GM12864 (cell line): ENCODE data around the gene SMURF1.

ENCODE experiments used
- DNase-seq: peaks from one replicate; pipeline ENCODE4 v3.0.0-alpha.2; 2011; ENCODE audit warnings: low read depth
- H3K4me3 ChIP-seq: 2 replicates; pipeline ENCODE4 v1.5.1; 2011; ENCODE audit warnings: mild to moderate bottlenecking, low read depth, low read length, control low read depth
- TF ChIP-seq, protein P1 (sequence below): IDR thresholded peaks from 2 replicates; pipeline ENCODE4 v1.5.1; 2011; ENCODE audit warnings: low read depth, mild to moderate bottlenecking, moderate library complexity, low read length, control low read depth, inconsistent platforms; ENCODE audit errors: missing control alignments

The SMURF1 gene

DNA sequence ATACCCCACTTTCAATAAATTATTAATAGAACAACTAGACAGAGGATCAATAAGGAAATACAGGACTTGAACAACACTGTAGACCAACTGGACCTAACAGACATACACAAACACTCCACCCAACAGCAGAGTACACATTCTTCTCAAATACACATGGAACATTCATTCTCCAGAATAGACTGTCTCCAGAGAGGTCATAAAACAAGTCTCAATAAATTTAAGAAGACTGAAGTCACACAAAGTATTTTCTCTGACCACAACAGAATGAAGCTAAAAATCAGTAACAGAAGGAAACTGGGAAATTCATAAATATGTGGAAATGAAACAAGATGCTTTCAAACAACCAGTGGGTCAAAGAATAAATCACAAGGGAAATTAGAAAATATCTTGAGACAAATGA, 119.8 kb downstream of the SMURF1 start:
- H3K4me3 ChIP-seq = no peak overlapping the region
- no peak for DNase-seq
- TF ChIP-seq, protein P1, sequence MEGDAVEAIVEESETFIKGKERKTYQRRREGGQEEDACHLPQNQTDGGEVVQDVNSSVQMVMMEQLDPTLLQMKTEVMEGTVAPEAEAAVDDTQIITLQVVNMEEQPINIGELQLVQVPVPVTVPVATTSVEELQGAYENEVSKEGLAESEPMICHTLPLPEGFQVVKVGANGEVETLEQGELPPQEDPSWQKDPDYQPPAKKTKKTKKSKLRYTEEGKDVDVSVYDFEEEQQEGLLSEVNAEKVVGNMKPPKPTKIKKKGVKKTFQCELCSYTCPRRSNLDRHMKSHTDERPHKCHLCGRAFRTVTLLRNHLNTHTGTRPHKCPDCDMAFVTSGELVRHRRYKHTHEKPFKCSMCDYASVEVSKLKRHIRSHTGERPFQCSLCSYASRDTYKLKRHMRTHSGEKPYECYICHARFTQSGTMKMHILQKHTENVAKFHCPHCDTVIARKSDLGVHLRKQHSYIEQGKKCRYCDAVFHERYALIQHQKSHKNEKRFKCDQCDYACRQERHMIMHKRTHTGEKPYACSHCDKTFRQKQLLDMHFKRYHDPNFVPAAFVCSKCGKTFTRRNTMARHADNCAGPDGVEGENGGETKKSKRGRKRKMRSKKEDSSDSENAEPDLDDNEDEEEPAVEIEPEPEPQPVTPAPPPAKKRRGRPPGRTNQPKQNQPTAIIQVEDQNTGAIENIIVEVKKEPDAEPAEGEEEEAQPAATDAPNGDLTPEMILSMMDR = no peak

DNA sequence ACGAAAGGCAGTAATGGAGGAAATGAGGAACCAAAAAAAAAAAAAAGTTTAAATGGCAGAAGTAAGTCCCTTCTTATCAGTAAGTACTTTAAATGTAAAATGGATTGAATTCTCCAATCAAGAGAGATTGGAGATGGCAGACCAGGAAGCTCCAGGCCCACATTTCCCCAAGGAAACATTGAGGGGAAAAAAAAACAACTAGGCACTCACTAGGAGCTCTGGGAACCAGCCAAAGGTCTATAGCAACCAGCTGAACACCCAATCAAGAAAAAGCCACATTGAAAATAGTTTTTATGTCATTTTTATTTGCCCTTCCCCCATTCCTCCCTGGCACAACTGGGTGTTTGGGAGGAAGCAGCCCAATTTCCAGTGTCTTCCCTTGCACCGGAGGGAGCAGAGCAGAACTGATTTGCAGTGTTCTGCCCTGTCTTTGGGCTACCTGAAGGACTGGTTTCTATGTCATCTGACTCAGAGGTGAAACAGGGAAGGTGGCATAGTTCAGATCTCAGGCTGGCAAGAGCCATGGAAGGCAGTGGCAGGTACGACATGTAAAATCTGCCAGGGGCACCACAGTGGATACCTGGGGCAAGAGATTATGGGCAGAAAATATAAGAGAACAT, 121.9 kb downstream of the SMURF1 start:
- TF ChIP-seq, protein P1 = no peak
- H3K4me3 ChIP-seq = no peak overlapping the region
- DNase-seq = no peak

DNA sequence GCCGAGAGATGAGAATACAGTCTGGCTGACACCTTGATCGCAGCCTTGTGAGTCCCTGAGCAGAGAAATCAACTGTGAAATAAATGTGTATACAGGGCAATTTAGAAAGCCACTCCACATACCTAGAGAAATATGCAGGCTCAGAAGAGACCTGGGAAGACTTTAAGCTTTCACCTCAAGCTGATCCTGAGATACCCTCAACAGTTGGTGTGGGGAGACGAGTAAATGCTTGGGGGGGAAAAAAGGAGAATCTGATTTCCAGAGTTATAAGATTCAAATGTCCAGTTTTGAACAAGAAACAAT, 123.5 kb downstream of the SMURF1 start:
- no peak overlapping the region for H3K4me3 ChIP-seq
- TF ChIP-seq, protein P1 = no peak
- DNase-seq = no peak

DNA sequence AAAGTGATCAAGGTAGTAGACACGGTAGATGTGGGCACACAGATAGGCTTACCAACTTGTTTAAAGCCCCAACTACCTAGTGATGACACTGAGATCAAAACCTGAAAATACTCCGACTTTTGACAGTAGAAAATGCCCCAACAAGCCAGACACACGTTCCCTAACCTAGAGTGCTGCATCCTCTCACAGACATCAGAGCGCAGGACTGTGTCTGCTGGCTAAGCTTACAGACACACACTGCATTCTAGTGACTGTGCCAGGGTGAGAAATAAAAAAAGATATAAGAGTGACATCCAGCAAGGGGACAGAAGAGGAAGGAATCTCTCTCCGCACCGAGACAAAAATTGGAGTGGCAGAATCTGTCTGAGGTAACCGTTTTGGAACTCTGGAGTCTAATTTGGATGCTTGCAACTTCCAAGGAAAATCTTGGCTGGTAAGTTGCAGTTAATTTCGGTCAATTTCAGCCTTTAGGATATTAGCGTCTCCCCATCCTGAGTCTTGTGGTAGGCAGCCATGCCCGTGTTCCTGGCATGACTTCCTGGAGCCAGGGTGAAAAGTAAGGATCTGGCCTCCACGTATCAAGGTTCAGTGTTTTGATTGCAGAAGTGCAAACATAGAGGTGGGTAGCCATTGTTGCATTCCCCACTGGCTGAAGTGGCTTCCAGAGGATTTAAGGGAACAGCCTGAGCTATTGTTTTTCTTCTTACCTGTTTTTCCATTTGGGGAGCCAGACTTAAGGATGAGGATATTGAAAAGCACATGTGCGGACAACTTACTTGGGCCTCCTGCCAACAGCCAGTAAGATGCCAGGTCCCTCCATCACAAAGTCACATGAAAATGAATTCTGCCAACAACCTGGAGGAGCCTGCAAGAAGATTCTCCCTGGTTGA, 124.1 kb downstream of the SMURF1 start:
- TF ChIP-seq, protein P1 = no peak
- no peak overlapping the region for H3K4me3 ChIP-seq
- DNase-seq = no peak

DNA sequence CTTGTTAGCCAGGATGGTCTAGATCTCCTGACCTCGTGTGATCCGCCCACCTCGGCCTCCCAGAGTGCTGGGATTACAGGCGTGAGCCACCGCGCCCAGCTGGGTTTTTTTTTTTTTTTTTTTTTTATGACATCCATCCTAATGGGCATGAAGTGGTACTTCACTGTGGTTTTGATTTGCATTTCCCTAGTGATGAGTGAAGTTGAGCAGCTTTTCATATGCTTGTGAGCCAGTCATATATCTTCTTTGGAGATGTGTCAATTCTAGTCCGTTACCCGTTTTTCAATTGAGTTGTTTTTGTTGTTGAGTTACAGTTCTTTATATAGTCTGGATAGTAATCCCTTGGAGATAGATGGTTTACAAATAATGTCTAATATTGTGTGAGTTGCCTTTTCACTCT, 127.7 kb downstream of the SMURF1 start:
- TF ChIP-seq, protein P1 = no peak
- no peak for DNase-seq
- no peak overlapping the region for H3K4me3 ChIP-seq

DNA sequence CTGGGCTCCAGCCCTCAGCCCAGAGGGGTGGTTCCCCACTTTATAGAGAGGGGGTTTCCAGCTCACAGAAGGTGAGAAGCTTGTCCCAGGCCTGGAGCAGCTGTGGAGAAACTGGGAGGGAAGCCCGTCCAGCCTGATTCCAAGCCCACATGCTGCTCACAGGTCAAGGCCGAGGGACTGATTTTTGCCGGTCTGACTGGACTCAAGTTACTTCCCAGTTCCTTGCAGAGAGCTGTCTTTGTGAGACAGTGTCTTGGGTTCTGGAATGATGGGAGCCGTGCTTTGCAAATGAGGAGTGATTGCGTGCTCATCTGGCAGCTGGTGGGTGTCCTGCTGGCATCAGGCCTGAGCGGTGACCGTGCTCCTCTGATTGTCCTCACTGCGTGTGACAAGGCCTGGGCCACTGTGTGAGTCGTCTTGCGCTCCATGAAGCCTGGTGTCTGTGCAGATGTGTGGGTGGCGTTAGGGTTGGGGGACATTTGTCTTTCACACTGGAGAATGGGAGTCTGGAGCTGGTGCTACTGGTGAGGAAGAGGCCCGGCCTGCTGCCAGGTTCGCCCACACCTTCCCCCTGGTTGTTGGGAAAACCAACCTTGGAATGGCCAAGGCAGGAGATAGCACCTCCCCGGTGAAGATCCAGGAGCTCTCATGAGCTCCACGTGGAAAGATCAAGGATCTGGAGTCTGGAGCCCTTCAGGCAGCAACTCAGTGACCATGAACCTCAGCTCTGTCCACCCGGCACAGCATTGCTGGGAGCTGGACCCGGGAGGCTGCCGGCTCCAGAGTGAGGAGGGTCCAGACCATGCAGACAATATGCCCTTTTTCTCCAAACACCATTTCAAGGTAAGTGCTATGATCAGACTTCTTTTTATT, 129.6 kb downstream of the SMURF1 start:
- no peak for DNase-seq
- TF ChIP-seq, protein P1 = no peak
- H3K4me3 ChIP-seq = no peak overlapping the region
